Kidney (tissue), 22 donors: ENCODE measurements around the gene CEP85L. TPM values are rescaled to one million over a fixed set of nuclear protein-coding genes. Genes with fewer than 3 reads are reported as not detected.

Source experiments
- DNase-seq, 5 donors: peaks; one replicate each; pipeline ENCODE4 v3.0.0-alpha.2; 2013 to 2020
- FAIRE-seq: peaks from 2 replicates; lab custom pipeline; 2012; peaks lifted over from hg19 to GRCh38; lab: Jason Lieb, UNC
- H3K27ac ChIP-seq, 2 donors: one replicate each; pipeline ENCODE4 v1.7.0; 2013; ENCODE audit warnings: low read depth in 2 of 2, low read length in 2 of 2, inconsistent platforms in 1 of 2
- H3K27me3 ChIP-seq: one replicate; pipeline ENCODE4 v1.7.1; 2013; ENCODE audit warnings: low read length, inconsistent platforms; ENCODE audit not compliant: control insufficient read depth, insufficient read depth
- H3K36me3 ChIP-seq, 3 donors: one replicate each; pipeline versions ENCODE4 v1.7.0 to v1.7.1; 2013; ENCODE audit warnings: low read length in 3 of 3, control low read depth in 1 of 3, inconsistent platforms in 1 of 3; ENCODE audit not compliant: insufficient read depth in 3 of 3, control insufficient read depth in 2 of 3
- H3K4me1 ChIP-seq, 3 donors: one replicate each; pipeline versions ENCODE4 v1.7.0 to v1.7.1; 2013; ENCODE audit warnings: low read length in 3 of 3, inconsistent platforms in 1 of 3, low read depth in 1 of 3; ENCODE audit not compliant: control insufficient read depth in 2 of 3, insufficient read depth in 2 of 3
- H3K4me3 ChIP-seq, 3 donors: one replicate each; pipeline versions ENCODE4 v1.7.0 to v1.8.1; 2013; ENCODE audit warnings: low read length in 3 of 3, control low read depth in 1 of 3, inconsistent platforms in 1 of 3
- H3K9ac ChIP-seq, 3 donors: one replicate each; pipeline versions ENCODE4 v1.7.0 to v1.7.1; 2013; ENCODE audit warnings: low read length in 3 of 3, control low read depth in 1 of 3, inconsistent platforms in 1 of 3
- H3K9me3 ChIP-seq, 3 donors: one replicate each; pipeline versions ENCODE4 v1.7.0 to v1.7.1; 2013; ENCODE audit warnings: low read length in 3 of 3, control low read depth in 1 of 3, inconsistent platforms in 1 of 3; ENCODE audit not compliant: control insufficient read depth in 2 of 3, insufficient read depth in 1 of 3
- CTCF ChIP-seq: IDR thresholded peaks from 3 replicates; pipeline ENCODE4 v1.5.1; 2012; ENCODE audit warnings: mild to moderate bottlenecking, moderate library complexity, borderline replicate concordance; ENCODE audit not compliant: insufficient read depth; ENCODE audit errors: extremely low read depth
- intact Hi-C: fragments of 100-400 bp; cut with DNase I; formaldehyde crosslinking; loops from one replicate; pipeline ENCODE4 v1.11.1; 2022
- long read RNA-seq, 10 donors: library from polyadenylated mRNA in 1 of 10; unstranded in 1 of 10; transcript quantifications; one replicate each; pipeline ENCODE4 v2.0.0 and lab custom pipeline, GENCODE V29; 2021 to 2026
- polyA plus RNA-seq: library from polyadenylated mRNA; stranded (reverse); fragments of 350-450 nt; fragmentation: Illumina TruSeq; extraction: RNeasy Lipid Tissue Mini Kit (QIAGEN cat#74804); gene quantifications from one replicate; pipeline ENCODE4 v1.2.3, GENCODE V29; 2014; ENCODE audit warnings: low read depth, low replicate concordance; ENCODE audit not compliant: insufficient read depth
- total RNA-seq: library from RNA; stranded (reverse); fragmentation: NEBNext Ultra II Directional; extraction: Animal tissue kit (Norgen Biotek cat#: 25700); gene quantifications from one replicate; pipeline ENCODE4 v1.2.1, GENCODE V29; 2021
- donor health status: control.
- donor health status: control.
- donor health status: control.
- donor health status: control.
- donor health status: control.
- donor health status: DM: yes; HTN: yes; CAD: no.
- donor health status: Normal renal cell carcinoma (clear cell type).

Gene CEP85L
- total RNA-seq (12.9 TPM), polyA plus RNA-seq (0.84 TPM)
- long read RNA-seq, donor 1, full-length matches to known transcripts, result 1 of 1 reads
- long read RNA-seq, donor 1, partial matches to known transcripts, result 0 of 1 reads
- long read RNA-seq, donor 1, other reads (novel, unspliced or antisense), result 0 of 1 reads
- long read RNA-seq, donor 2, full-length matches to known transcripts, result 1 of 1 reads
- long read RNA-seq, donor 2, partial matches to known transcripts, result 0 of 1 reads
- long read RNA-seq, donor 2, other reads (novel, unspliced or antisense), result 0 of 1 reads
- long read RNA-seq, donor 3, result 0 reads
- long read RNA-seq, donor 4, result 0 reads
- long read RNA-seq, donor 5, result 0 reads
- long read RNA-seq, donor 6, full-length matches to known transcripts, result 1 of 23 reads
- long read RNA-seq, donor 6, partial matches to known transcripts, result 22 of 23 reads
- long read RNA-seq, donor 6, other reads (novel, unspliced or antisense), result 0 of 23 reads
- long read RNA-seq, donor 7, partial matches to known transcripts, result 2 of 5 reads
- long read RNA-seq, donor 7, other reads (novel, unspliced or antisense), result 3 of 5 reads
- long read RNA-seq, donor 8, result 0 reads
- long read RNA-seq, donor 9, result 0 reads
- long read RNA-seq, donor 10, result 0 reads

DNA sequence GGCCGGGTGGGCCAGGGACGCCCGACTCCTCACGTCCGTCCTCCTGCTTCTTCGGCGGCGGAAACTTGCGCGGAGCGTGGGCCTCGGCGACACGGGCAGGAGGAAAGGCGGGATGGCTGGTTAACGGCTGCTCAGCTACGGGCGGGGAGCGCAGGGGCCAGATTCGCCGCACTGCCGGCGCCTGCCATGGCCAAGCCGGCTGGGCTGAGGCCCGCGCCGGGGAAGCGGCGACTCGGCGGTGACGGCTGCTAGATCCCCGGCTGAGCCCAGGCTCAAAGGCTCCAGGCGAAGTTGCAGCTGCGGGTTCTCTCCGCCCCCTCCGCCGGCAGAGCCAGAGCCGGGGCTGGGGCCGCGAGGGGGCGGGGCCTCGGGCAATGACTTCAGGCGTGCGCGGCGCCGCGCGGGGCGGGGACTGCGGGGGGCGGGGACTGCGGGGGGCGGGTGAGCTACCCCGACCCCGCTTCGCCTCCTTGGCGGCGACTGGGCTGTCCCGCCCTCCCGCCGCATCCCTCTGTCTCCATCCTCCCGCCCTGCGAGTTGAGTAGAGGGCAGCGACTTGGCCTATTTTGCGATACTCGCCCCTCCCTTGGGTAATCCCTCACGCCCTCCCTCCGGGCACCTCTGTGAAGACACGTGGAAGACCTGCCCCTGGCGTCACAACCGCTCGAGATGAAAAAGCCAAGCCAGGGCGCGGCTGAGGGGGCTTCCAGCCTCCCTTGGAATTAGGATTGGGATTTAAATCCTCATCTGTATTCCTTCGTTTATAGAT lies at the start of gene CEP85L:
Gene CEP85L (minus strand): TSS at position 310 of the 769 bp plus-strand sequence. CDS start 322 bp downstream, outside the sequence.
- FAIRE-seq, result no peak
- no peaks in the 10 kb centered on the region for H3K27me3 ChIP-seq
- peak; percentile 93 to 97 (median 95) for DNase-seq
- TF ChIP-seq CTCF, result no peak
- H3K9ac ChIP-seq, result peak within 1 kb of the TSS; percentile 64 to 92 (median 78)
- intact Hi-C loops, result no loop called here
- no peaks in the 10 kb centered on the region for H3K9me3 ChIP-seq
- H3K4me3 ChIP-seq, result peak within 1 kb of the TSS; percentile 53 to 82 (median 82)
- peak within 1 kb of the TSS; percentile 94 to 96 for H3K27ac ChIP-seq
- H3K4me1 ChIP-seq, result peaks cover 0 to 2% (median 0%) of the 10 kb centered on the region in 3 donors
- no peaks in the 10 kb centered on the region for H3K36me3 ChIP-seq

DNA sequence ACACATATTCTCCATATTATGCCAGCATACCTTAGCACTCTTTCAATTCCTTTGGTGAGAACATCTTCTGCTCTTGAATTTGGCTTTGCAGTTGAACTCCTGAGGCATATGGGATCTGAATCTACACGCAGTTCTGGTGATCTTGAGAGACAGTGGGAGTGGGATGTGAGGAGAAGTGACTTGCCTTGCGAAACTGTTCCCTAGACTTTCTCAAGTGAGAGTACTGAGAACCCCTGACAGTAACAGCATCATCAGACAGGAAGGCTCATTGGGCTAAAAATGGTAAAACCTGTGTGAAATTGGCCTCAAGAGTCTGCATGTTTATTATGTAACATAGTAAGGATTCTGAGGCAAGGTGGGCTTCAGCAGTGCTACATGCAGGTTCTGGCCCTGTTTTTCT lies 49.1 kb upstream of the CEP85L start:
- no peak for FAIRE-seq

GRCh38 chr6:118697554-118697953 lies 46.2 kb upstream of the CEP85L start:
- Histone ChIP-seq H3K9me3 (peaks cover 0 to 7% (median 0%) of the 10 kb centered on the region in 3 donors), H3K27me3 (no peaks in the 10 kb centered on the region), H3K36me3 (no peaks in the 10 kb centered on the region), H3K4me1 (no peaks in the 10 kb centered on the region), H3K27ac (no peak overlapping the region), H3K9ac (no peak overlapping the region), H3K4me3 (no peak overlapping the region)
- DNase-seq (peak in 1 of 5 donors; percentile 4), FAIRE-seq (no peak)
- TF ChIP-seq CTCF, result no peak
- intact Hi-C loops, result no loop called here

More for the DNA sequence above, 49.1 kb upstream of the CEP85L start:
- Histone ChIP-seq H3K27ac (no peak overlapping the region), H3K9me3 (no peaks in the 10 kb centered on the region), H3K9ac (no peak overlapping the region), H3K27me3 (no peaks in the 10 kb centered on the region), H3K4me3 (no peak overlapping the region), H3K4me1 (no peaks in the 10 kb centered on the region), H3K36me3 (no peaks in the 10 kb centered on the region)
- no peak for DNase-seq
- no peak for TF ChIP-seq CTCF
- intact Hi-C loops, result no loop called here
